GM12801 (cell line): Measurements from ENCODE around the gene ABCA8.

Experiments
- TF ChIP-seq, protein P1 (sequence below): IDR thresholded peaks from one replicate; pipeline ENCODE4 v1.5.1; 2011; ENCODE audit warnings: control low read depth; ENCODE audit not compliant: insufficient read length; ENCODE audit errors: extremely low read depth

Gene ABCA8

GRCh38 chr17:68897557-68897956 is 57.6 kb downstream of the ABCA8 start:
- TF ChIP-seq, protein P1, sequence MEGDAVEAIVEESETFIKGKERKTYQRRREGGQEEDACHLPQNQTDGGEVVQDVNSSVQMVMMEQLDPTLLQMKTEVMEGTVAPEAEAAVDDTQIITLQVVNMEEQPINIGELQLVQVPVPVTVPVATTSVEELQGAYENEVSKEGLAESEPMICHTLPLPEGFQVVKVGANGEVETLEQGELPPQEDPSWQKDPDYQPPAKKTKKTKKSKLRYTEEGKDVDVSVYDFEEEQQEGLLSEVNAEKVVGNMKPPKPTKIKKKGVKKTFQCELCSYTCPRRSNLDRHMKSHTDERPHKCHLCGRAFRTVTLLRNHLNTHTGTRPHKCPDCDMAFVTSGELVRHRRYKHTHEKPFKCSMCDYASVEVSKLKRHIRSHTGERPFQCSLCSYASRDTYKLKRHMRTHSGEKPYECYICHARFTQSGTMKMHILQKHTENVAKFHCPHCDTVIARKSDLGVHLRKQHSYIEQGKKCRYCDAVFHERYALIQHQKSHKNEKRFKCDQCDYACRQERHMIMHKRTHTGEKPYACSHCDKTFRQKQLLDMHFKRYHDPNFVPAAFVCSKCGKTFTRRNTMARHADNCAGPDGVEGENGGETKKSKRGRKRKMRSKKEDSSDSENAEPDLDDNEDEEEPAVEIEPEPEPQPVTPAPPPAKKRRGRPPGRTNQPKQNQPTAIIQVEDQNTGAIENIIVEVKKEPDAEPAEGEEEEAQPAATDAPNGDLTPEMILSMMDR = no peak

DNA sequence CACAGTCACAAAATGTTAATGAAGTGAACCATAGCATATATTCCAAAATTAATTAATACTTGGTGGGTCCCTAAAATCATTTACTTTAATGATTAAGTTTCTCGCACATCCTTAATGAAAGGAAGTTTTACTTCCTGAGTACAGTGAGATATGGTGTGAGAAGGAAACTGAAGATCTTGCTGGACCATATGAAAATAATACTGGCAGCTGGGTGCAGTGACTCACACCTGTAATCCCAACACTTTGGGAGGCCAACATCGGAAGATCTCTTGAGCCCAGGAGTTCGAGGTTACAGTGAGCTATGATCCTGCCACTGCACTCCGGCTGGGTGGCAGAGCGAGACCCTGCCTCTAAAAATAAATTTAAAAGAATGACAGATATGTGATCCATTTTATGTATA is 62.5 kb downstream of the ABCA8 start:
- TF ChIP-seq, protein P1 = no peak

DNA sequence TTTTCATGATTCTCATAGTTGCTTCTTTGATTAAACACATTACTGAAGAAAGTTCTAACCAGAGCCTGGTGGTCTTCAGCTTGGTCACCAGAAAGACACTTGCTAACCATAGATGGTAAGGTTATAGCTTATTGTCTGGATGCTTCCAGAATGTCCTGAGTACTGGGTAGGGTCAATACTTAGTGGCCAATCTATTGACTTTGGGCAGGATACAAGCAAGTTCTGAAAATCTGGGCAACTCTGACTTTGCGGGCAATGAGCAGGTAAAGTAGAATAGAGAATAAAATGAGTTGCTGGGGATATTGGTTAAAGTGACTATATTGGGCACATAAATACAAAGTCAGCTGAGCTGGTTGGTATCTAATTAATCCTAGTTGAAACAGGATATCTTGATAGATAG is 63.0 kb downstream of the ABCA8 start:
- TF ChIP-seq, protein P1 = no peak

GRCh38 chr17:68886401-68886800 is 68.8 kb downstream of the ABCA8 start:
- TF ChIP-seq, protein P1 = no peak

DNA sequence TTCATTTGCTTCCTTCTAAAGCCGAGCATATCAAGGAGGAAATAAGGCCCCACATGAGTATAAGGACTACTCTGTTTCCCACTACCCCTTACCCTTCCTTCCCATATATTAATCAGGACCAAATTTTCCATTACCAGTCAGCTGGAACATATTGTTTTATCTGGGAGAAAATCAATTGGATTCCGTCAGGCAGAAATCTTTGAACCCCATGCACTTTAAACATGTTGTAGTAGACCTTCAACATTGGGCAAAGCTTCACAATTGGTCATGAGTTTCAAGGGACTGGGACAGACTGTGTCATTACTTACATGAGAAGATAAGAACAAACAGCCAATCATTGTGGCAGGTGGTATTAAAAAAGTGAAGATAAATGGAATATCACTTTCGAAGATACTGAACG is 70.3 kb downstream of the ABCA8 start:
- TF ChIP-seq, protein P1 = no peak

- TF ChIP-seq, protein P1 = no peak
Measured at GRCh38 chr17:68878226-68878885, 76.8 kb downstream of the ABCA8 start.

DNA sequence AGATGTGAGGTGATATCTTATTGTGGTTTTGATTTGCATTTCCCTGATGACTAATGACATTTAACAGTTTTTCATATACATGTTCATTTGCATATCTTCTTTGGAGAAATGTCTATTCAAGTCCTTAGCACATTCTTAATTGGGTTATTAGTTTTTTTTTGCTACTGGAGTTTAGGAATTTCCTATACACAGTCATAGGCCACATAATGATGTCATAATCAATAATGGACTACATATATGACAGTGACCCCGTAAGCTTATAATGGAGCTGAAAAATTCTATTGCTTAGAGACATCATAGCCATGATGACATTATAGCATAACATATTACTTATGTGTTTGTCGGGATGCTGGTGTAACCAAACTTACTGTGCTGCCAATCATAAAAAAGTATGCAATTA is 83.7 kb downstream of the ABCA8 start:
- TF ChIP-seq, protein P1 = no peak

DNA sequence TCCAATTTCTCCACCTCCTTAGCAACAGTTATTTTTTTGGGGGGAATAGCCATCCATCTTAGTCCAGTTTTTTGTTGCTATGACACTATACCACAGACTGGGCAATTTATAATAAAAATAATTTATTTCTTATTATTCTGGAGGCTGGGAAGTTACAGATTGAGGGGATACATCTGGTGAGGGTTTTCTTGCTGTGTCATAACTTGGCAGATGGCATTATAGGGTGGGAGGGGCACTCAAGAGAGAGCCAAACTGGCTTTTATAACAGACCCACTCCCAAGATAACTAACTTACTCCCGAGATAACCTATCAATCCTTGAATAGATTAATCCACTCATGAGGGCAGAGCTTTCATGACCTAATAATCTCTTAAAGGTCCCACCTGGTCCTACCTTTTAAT is 84.2 kb downstream of the ABCA8 start:
- TF ChIP-seq, protein P1 = no peak
